T-cell (primary cell): ENCODE measurements around the gene ARL15. TPM values are rescaled to one million over a fixed set of nuclear protein-coding genes. Genes with fewer than 3 reads are reported as not detected.

Experiments used
- ATAC-seq, 4 experiments: fragments of 200-7000 bp in 3 of 4; fragments of 150-1000 bp in 1 of 4; cut with Tn5 transposase; replicated peaks in 1 of 4; 1 replicate in 3 of 4; 2 replicates in 1 of 4; pipeline ENCODE4 v1.10.0; 2021; ENCODE audit warnings: moderate library complexity in 3 of 4, mild to moderate bottlenecking in 2 of 4, moderate number of reproducible peaks in 1 of 4
- CTCF ChIA-PET, 2 donors: fragments of 300-600 bp; sonication (Branson Sonifier 250); formaldehyde crosslinking; loops; one replicate each; lab custom pipeline; 2022; ENCODE audit warnings: antibody characterized with exemption in 2 of 2; lab: Charles Lee
- POLR2A ChIA-PET, 2 donors: fragments of 300-600 bp; sonication (Branson Sonifier 250); formaldehyde crosslinking; loops; one replicate each; lab custom pipeline; 2022; ENCODE audit warnings: antibody characterized with exemption in 2 of 2; lab: Charles Lee
- DNase-seq, 35 experiments: peaks; one replicate each; pipeline versions ENCODE4 v3.0.0 to v3.0.0-alpha.2; 2013 to 2023
- H3K27ac ChIP-seq: one replicate; pipeline ENCODE4 v1.5.1; 2013; ENCODE audit warnings: low read length
- H3K27me3 ChIP-seq, 2 experiments: replicated peaks in 1 of 2; 1 replicate in 1 of 2; 2 replicates in 1 of 2; pipeline versions ENCODE4 v1.6.1 to v1.7.0; 2013; ENCODE audit warnings: low read length in 1 of 2, mixed read lengths in 1 of 2; ENCODE audit not compliant: control insufficient read depth in 2 of 2, insufficient read depth in 2 of 2; ENCODE audit errors: extremely low read depth in 1 of 2
- H3K36me3 ChIP-seq, 2 donors: 1 replicate in 1 of 2; 2 replicates in 1 of 2; pipeline versions ENCODE4 v1.6.1 to v1.7.0; 2013; ENCODE audit warnings: low read length in 1 of 2; ENCODE audit not compliant: control insufficient read depth in 2 of 2, insufficient read depth in 1 of 2; ENCODE audit errors: extremely low read depth in 1 of 2
- H3K4me1 ChIP-seq, 2 experiments: 1 replicate in 1 of 2; 2 replicates in 1 of 2; pipeline versions ENCODE4 v1.6.1 to v1.7.0; 2013; ENCODE audit warnings: low read length in 2 of 2, mixed read lengths in 1 of 2; ENCODE audit not compliant: insufficient read depth in 2 of 2, control insufficient read depth in 1 of 2; ENCODE audit errors: extremely low read depth in 1 of 2
- H3K4me3 ChIP-seq, 2 donors: 1 replicate in 1 of 2; 2 replicates in 1 of 2; pipeline versions ENCODE4 v1.5.1 to v1.7.0; 2013; ENCODE audit warnings: mild to moderate bottlenecking in 2 of 2, low read length in 1 of 2, moderate library complexity in 1 of 2; ENCODE audit not compliant: control insufficient read depth in 1 of 2; ENCODE audit errors: extremely low read depth in 1 of 2
- H3K9me3 ChIP-seq: 2 replicates; pipeline ENCODE4 v1.7.0; 2013
- H3K27ac Mint-ChIP-seq, 2 donors: one replicate each; pipeline ENCODE4 v1.8.0; 2020 to 2021; ENCODE audit warnings: mild to moderate bottlenecking in 2 of 2, mixed read lengths in 2 of 2
- H3K27me3 Mint-ChIP-seq, 2 donors: one replicate each; pipeline ENCODE4 v1.8.0; 2021 to 2022; ENCODE audit warnings: mixed read lengths in 2 of 2
- H3K36me3 Mint-ChIP-seq: one replicate; pipeline ENCODE4 v1.8.0; 2021; ENCODE audit warnings: mixed read lengths
- H3K4me1 Mint-ChIP-seq, 3 donors: one replicate each; pipeline ENCODE4 v1.8.0; 2020 to 2022; ENCODE audit warnings: mixed read lengths in 3 of 3, mild to moderate bottlenecking in 1 of 3
- H3K4me3 Mint-ChIP-seq, 3 donors: one replicate each; pipeline ENCODE4 v1.8.0; 2020 to 2022; ENCODE audit warnings: mild to moderate bottlenecking in 3 of 3, mixed read lengths in 3 of 3, moderate library complexity in 3 of 3
- H3K9me3 Mint-ChIP-seq, 3 donors: one replicate each; pipeline ENCODE4 v1.8.0; 2020 to 2022; ENCODE audit warnings: mixed read lengths in 3 of 3
- WGBS: methylation state at CpG from one replicate; pipeline ENCODE4 v1.1.5; 2013; ENCODE audit warnings: missing lambda C conversion rate; ENCODE audit not compliant: insufficient coverage; 5-methylcytosine and 5-hydroxymethylcytosine counted together
- total RNA-seq, 35 experiments: library from RNA in 6 of 35; stranded (reverse) in 6 of 35; fragments of 120-200 nt in 1 of 35; gene quantifications; one replicate each; pipeline versions ENCODE4 v1.2.1 to v1.2.4 and lab custom pipeline; 2013 to 2026

ARL15 gene
- total RNA-seq, 5 donors from 2014 or later (not counting 1 experiment from before 2014, with no cell fraction given): 10.7 to 21.6 (median 11.7) TPM

DNA sequence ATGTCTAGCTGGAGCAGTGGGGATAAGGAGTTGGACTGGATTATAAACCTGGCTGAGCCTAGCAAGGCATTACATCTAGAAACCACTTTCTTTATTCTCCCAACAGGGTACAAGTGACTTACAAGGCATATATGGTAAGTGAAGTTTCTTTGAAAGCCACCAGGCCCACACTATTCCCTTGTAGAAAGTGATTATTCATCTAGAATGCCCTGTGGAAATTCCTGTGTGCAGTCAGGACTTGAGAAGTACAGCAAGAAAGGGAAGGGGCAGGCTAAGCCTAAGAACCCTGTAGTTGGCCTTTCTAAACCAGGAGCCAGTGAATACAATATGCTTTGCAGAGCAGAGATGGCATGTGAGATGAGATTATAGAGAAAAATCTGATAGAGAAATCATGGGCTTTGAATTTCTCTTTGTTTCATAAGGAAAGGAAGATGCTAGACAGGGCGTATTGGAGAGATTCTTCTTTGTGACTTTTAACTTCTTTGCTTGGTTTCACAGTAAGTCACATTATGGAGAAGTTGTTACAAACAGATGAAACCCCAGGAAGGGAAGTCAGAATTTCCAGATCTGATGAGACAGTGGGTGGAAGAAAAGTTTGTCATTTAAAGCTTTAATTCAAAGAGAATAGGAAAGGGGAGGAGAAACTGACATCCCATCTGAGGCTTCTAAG, 428.2 kb downstream of the ARL15 start:
- Histone ChIP-seq H3K4me3 (no peak overlapping the region), H3K9me3 (no peaks in the 10 kb centered on the region), H3K36me3 (peaks cover 0 to 6% of the 10 kb centered on the region in 2 donors), H3K27ac (no peak overlapping the region), H3K4me1 (no peaks in the 10 kb centered on the region), H3K27me3 (no peaks in the 10 kb centered on the region)
- DNase-seq: no peak
- ChIA-PET CTCF (no interaction called here), POLR2A (no interaction called here)
- 75% methylated on average over 1 of the region's 1 CpG for whole genome bisulfite sequencing
- Mint-ChIP-seq H3K27ac (no peak overlapping the region), H3K27me3 (no peaks in the 10 kb centered on the region), H3K36me3 (peaks cover 22% of the 10 kb centered on the region), H3K9me3 (no peaks in the 10 kb centered on the region), H3K4me3 (no peak overlapping the region), H3K4me1 (no peaks in the 10 kb centered on the region)
- no peak for ATAC-seq

DNA sequence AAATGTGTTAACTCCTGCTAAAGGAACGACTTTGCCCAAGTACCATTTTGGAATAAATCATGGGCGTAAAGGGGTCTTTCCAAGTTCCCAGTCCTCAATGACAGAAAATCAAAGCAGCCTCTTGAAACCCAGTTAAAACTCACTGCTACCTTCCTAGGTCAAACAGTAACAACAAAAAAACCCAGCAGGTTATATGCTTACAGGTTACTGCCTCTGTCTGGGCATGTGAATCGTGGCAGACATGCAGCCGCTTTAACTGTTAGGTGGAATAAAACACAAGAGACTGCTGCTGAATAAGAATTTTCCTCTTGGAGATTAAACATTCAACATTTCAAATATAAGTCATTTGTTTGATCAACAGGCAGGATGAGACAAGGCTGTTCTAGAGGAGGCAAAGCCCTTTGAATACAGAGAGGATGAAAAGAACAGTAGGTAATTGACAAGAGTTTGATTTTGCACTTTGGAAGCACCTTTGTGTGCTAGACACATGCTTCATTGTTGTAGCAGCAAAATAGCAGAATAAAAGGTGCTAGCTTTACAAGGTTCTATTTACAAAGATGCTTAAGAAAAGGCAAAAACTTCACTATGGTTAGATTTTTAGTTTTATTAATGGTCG, 430.6 kb downstream of the ARL15 start:
- ChIA-PET CTCF (no interaction called here), POLR2A (no interaction called here)
- H3K9me3 ChIP-seq: no peaks in the 10 kb centered on the region
- DNase-seq (no peak), ATAC-seq (no peak)
- WGBS: 92% methylated on average over 2 of the region's 5 CpGs
- Mint-ChIP-seq H3K9me3 (peaks cover 0 to 2% (median 2%) of the 10 kb centered on the region in 3 donors), H3K27me3 (no peaks in the 10 kb centered on the region), H3K27ac (no peak overlapping the region), H3K4me3 (no peak overlapping the region), H3K36me3 (peaks cover 11% of the 10 kb centered on the region), H3K4me1 (no peaks in the 10 kb centered on the region)
- no peaks in the 10 kb centered on the region for H3K27me3 ChIP-seq
- no peaks in the 10 kb centered on the region for H3K4me1 ChIP-seq
- H3K4me3 ChIP-seq: no peak overlapping the region
- H3K36me3 ChIP-seq: peaks cover 0 to 6% of the 10 kb centered on the region in 2 donors
- no peak overlapping the region for H3K27ac ChIP-seq

DNA sequence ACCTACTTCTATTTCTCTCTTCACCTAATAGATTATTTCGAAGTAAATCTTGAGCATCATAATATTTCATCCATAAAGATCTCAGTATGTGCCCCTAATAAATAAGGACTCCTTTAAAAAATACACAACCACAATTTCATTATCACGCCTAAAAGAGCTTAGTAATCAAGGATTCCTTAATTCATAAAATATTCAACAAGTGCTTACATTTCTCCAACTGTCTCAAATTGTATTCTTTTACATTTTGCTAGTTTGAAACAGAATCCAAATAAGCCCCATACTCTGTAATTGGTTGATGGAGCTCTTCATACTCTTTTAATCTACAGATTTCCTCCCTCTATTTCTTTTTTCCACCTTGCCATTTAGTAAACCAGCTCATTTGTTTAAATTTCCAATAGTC, 432.4 kb downstream of the ARL15 start:
- Mint-ChIP-seq H3K27ac (no peak overlapping the region), H3K4me3 (no peak overlapping the region), H3K36me3 (peaks cover 4% of the 10 kb centered on the region), H3K4me1 (no peaks in the 10 kb centered on the region), H3K9me3 (peaks cover 0 to 5% (median 4%) of the 10 kb centered on the region in 3 donors), H3K27me3 (no peaks in the 10 kb centered on the region)
- ChIA-PET POLR2A (no interaction called here), CTCF (interaction anchor here in 1 of 2 donors (0.6 to 0.7 kb wide), 2 partner anchors 57 to 348 kb away, joined by 3 read pairs; no protein-coding TSS in a partner anchor)
- DNase-seq (no peak), ATAC-seq (no peak)
- H3K4me1 ChIP-seq: no peaks in the 10 kb centered on the region
- no peak overlapping the region for H3K27ac ChIP-seq
- no peaks in the 10 kb centered on the region for H3K27me3 ChIP-seq
- WGBS: no CpG with 5 or more reads among the region's 2 CpGs
- H3K4me3 ChIP-seq: no peak overlapping the region
- peaks cover 0 to 2% of the 10 kb centered on the region in 2 donors for H3K36me3 ChIP-seq
- no peaks in the 10 kb centered on the region for H3K9me3 ChIP-seq

DNA sequence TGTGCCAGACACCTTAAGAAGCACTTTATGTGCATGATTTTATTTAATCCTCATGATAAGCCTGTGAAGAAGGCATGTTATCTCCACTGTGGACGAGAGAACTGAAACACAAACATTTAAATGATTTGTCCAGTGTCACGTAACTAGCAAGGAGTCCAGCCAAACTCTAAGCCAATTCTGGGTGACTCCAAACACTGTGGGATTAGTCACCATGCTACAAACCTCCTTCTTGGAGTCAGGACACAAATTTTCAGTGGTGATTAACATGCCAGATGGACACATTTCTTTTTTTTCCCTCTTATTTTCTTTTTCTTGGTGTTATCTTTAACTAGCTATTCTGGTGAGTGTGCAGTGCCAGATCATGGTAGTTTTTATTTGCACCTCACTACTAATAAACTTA, 433.1 kb downstream of the ARL15 start:
- CTCF ChIA-PET: interaction anchor here in 1 of 2 donors (0.6 kb wide), 1 partner anchor 58 kb away, joined by 3 read pairs; no protein-coding TSS in a partner anchor
- no peaks in the 10 kb centered on the region for H3K27me3 ChIP-seq
- no peaks in the 10 kb centered on the region for H3K4me1 ChIP-seq
- DNase-seq (no peak), ATAC-seq (no peak)
- Mint-ChIP-seq H3K27ac (no peak overlapping the region), H3K36me3 (peaks cover 1% of the 10 kb centered on the region), H3K4me3 (no peak overlapping the region), H3K9me3 (peaks cover 0 to 5% (median 4%) of the 10 kb centered on the region in 3 donors), H3K27me3 (no peaks in the 10 kb centered on the region), H3K4me1 (no peaks in the 10 kb centered on the region)
- no peak overlapping the region for H3K27ac ChIP-seq
- no peak overlapping the region for H3K4me3 ChIP-seq
- no peaks in the 10 kb centered on the region for H3K36me3 ChIP-seq
- POLR2A ChIA-PET: no interaction called here
- H3K9me3 ChIP-seq: no peaks in the 10 kb centered on the region
- 91% methylated on average over 2 of the region's 2 CpGs for WGBS

DNA sequence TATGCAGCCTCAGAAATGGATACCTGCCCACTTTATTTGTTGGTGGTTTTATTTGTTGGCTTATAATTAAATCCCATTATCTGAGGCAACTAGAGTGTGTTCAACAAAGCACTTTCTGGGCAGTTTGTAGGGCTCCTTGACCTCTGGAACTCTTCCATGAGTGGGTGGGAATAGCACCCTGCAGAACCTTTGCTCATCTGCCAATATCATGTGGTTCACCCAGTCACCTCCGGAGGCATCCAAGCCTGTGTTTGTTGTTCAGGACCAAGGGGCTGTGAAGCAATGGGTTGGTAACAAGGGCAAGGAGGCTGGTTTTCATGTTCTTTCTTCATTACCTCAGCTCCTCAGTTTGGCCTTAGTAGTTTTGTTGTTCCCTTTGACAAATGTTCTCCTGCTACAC, 436.0 kb downstream of the ARL15 start:
- ChIA-PET POLR2A (no interaction called here), CTCF (no interaction called here)
- H3K36me3 Mint-ChIP-seq: no peaks in the 10 kb centered on the region
- no peak overlapping the region for H3K27ac Mint-ChIP-seq
- no peak overlapping the region for H3K4me3 ChIP-seq
- peaks cover 3 to 8% (median 5%) of the 10 kb centered on the region in 3 donors for H3K9me3 Mint-ChIP-seq
- no peak for ATAC-seq
- WGBS: no CpG with 5 or more reads among the region's 1 CpG
- H3K4me3 Mint-ChIP-seq: no peak overlapping the region
- no peaks in the 10 kb centered on the region for H3K4me1 ChIP-seq
- peaks cover 2 to 4% of the 10 kb centered on the region in 2 donors for H3K27me3 Mint-ChIP-seq
- DNase-seq: no peak
- H3K36me3 ChIP-seq: no peaks in the 10 kb centered on the region
- no peaks in the 10 kb centered on the region for H3K4me1 Mint-ChIP-seq
- no peaks in the 10 kb centered on the region for H3K9me3 ChIP-seq
- peaks cover 0 to 2% of the 10 kb centered on the region in 2 experiments for H3K27me3 ChIP-seq
- H3K27ac ChIP-seq: no peak overlapping the region

DNA sequence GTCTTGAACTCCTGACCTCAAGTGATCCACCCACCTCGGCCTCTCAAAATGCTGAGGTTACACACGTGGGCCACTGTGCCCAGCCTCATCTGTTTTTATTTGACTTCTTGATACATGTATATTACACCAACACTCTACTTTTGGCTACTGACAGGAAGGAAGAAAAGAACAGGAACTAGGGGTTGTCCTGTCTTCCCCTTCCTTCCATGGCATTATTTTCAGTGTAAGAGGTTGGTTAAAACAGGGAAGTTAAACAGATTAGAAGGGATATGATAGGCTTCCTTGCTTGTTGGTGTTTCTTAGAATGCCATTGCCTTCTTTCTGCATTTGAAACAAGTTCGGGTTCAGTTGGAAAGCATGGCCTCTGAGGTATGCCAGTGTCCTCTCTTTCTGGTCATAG, 437.1 kb downstream of the ARL15 start:
- Histone ChIP-seq H3K36me3 (no peaks in the 10 kb centered on the region), H3K4me3 (no peak overlapping the region), H3K27me3 (peaks cover 0 to 2% of the 10 kb centered on the region in 2 experiments), H3K9me3 (no peaks in the 10 kb centered on the region), H3K4me1 (no peaks in the 10 kb centered on the region), H3K27ac (no peak overlapping the region)
- Mint-ChIP-seq H3K9me3 (peaks cover 3 to 8% (median 5%) of the 10 kb centered on the region in 3 donors), H3K4me3 (no peak overlapping the region), H3K4me1 (no peaks in the 10 kb centered on the region), H3K27ac (no peak overlapping the region), H3K27me3 (peaks cover 2 to 4% of the 10 kb centered on the region in 2 donors), H3K36me3 (no peaks in the 10 kb centered on the region)
- ChIA-PET CTCF (no interaction called here), POLR2A (no interaction called here)
- ATAC-seq (no peak), DNase-seq (no peak)
- WGBS: no CpG with 5 or more reads among the region's 3 CpGs
